ENCODE measurements around the gene ARID1B. TPM values are rescaled to one million over a fixed set of nuclear protein-coding genes. Genes with fewer than 3 reads are reported as not detected.

Gene ARID1B
- total RNA-seq, 6 experiments from 2014 or later = 32.5 to 44.3 (median 36.5) TPM

DNA sequence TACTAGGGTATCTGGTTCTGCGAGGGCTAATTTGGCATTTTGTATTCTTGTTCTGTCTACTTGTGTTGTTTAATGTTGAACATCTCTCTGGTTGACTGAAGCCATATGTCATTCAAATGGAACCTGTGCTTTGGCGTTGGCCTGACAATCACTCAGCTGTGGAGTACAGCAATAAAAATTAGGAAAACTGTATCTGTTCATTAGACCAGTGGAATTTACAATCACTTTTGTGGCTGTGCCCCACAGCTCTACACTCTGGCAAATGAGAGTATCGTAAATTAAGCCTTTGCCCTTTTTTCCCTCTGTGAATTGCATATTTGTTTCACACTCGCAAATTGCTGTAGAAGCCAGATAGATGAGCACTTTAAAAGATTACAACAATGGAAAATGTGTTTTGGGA, 102.0 kb downstream of the ARID1B start:
- TF ChIP-seq CTCF (IDR thresholded peaks at IDR 0.05) = no peak
- Mint-ChIP-seq H3K36me3 (ENCODE audit: low read depth) (no peaks in the 10 kb centered on the region), H3K4me1 (ENCODE audit: low read depth) (peaks cover 17% of the 10 kb centered on the region), H3K9me3 (no peaks in the 10 kb centered on the region), H3K4me3 (no peak overlapping the region), H3K27ac (no peak overlapping the region), H3K27me3 (ENCODE audit: insufficient read depth) (no peaks in the 10 kb centered on the region; the same call in 1 of the 2 replicates)
- no peak for DNase-seq

GRCh38 chr6:156879591-156879990, 102.4 kb downstream of the ARID1B start:
- Mint-ChIP-seq H3K36me3 (ENCODE audit: low read depth) (no peaks in the 10 kb centered on the region), H3K4me3 (no peak overlapping the region), H3K9me3 (no peaks in the 10 kb centered on the region), H3K27ac (no peak overlapping the region), H3K27me3 (ENCODE audit: insufficient read depth) (no peaks in the 10 kb centered on the region; the same call in 1 of the 2 replicates), H3K4me1 (ENCODE audit: low read depth) (peaks cover 20% of the 10 kb centered on the region)
- no peak for DNase-seq
- no peak for TF ChIP-seq CTCF (IDR thresholded peaks at IDR 0.05)

- Mint-ChIP-seq H3K27ac (no peak overlapping the region), H3K27me3 (ENCODE audit: insufficient read depth) (no peaks in the 10 kb centered on the region; the same call in 1 of the 2 replicates), H3K36me3 (ENCODE audit: low read depth) (no peaks in the 10 kb centered on the region), H3K4me1 (ENCODE audit: low read depth) (peaks cover 20% of the 10 kb centered on the region), H3K4me3 (no peak overlapping the region), H3K9me3 (no peaks in the 10 kb centered on the region)
- DNase-seq = no peak
- no peak for TF ChIP-seq CTCF (IDR thresholded peaks at IDR 0.05)
Measured at GRCh38 chr6:156880913-156881312, 103.7 kb downstream of the ARID1B start.

- Mint-ChIP-seq H3K4me1 (ENCODE audit: low read depth) (peaks cover 20% of the 10 kb centered on the region), H3K9me3 (no peaks in the 10 kb centered on the region), H3K4me3 (no peak overlapping the region), H3K36me3 (ENCODE audit: low read depth) (no peaks in the 10 kb centered on the region), H3K27me3 (ENCODE audit: insufficient read depth) (no peaks in the 10 kb centered on the region; the same call in 1 of the 2 replicates), H3K27ac (no peak overlapping the region)
- DNase-seq = no peak
- no peak for TF ChIP-seq CTCF (IDR thresholded peaks at IDR 0.05)
Measured at GRCh38 chr6:156881687-156882629, 104.8 kb downstream of the ARID1B start.

GRCh38 chr6:156883497-156884252, 106.5 kb downstream of the ARID1B start:
- TF ChIP-seq CTCF (IDR thresholded peaks at IDR 0.05) = no peak
- DNase-seq = no peak
- Mint-ChIP-seq H3K27ac (no peak overlapping the region), H3K4me3 (no peak overlapping the region), H3K27me3 (ENCODE audit: insufficient read depth) (no peaks in the 10 kb centered on the region; the same call in 1 of the 2 replicates), H3K36me3 (ENCODE audit: low read depth) (no peaks in the 10 kb centered on the region), H3K4me1 (ENCODE audit: low read depth) (peaks cover 22% of the 10 kb centered on the region), H3K9me3 (no peaks in the 10 kb centered on the region)
